Measurements from ENCODE around the gene MCTP1.

DNA sequence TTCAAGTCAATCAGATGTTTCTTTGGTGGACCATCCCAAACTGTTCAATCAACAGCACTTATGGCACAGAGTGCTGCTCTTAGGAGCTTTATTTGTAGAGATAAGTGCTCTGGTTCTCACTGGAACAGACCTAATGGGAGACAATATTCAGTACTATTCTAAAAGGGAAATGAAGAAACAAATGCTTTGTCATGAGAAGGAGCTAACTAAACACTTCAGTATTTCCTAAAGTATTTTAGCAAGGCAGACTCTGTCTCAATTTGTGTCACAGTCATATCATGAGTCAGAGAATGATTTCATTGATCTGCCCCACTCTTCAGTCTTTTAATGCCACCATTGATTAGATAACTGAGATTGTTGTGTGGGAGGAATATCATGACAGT, 491.1 kb downstream of the MCTP1 start:
- TF ChIP-seq, protein P1, sequence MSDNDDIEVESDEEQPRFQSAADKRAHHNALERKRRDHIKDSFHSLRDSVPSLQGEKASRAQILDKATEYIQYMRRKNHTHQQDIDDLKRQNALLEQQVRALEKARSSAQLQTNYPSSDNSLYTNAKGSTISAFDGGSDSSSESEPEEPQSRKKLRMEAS (IDR thresholded peaks at IDR 0.05), result no peak
- TF ChIP-seq EZH2 (IDR thresholded peaks at IDR 0.05), result no peak
- TF ChIP-seq, protein P2, sequence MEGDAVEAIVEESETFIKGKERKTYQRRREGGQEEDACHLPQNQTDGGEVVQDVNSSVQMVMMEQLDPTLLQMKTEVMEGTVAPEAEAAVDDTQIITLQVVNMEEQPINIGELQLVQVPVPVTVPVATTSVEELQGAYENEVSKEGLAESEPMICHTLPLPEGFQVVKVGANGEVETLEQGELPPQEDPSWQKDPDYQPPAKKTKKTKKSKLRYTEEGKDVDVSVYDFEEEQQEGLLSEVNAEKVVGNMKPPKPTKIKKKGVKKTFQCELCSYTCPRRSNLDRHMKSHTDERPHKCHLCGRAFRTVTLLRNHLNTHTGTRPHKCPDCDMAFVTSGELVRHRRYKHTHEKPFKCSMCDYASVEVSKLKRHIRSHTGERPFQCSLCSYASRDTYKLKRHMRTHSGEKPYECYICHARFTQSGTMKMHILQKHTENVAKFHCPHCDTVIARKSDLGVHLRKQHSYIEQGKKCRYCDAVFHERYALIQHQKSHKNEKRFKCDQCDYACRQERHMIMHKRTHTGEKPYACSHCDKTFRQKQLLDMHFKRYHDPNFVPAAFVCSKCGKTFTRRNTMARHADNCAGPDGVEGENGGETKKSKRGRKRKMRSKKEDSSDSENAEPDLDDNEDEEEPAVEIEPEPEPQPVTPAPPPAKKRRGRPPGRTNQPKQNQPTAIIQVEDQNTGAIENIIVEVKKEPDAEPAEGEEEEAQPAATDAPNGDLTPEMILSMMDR (IDR thresholded peaks at IDR 0.05 in 2 of 3, conservative IDR thresholded peaks at IDR 0.05 in 1 of 3; ENCODE audit: borderline replicate concordance in 1 of 3, insufficient read depth in 1 of 3, low read depth in 2 of 3, low read length in 2 of 3), result no peak
- no peak for TF ChIP-seq POLR2A (IDR thresholded peaks at IDR 0.05; ENCODE audit: borderline replicate concordance, extremely low read depth, insufficient read depth, insufficient read length)
- TF ChIP-seq, protein P3, sequence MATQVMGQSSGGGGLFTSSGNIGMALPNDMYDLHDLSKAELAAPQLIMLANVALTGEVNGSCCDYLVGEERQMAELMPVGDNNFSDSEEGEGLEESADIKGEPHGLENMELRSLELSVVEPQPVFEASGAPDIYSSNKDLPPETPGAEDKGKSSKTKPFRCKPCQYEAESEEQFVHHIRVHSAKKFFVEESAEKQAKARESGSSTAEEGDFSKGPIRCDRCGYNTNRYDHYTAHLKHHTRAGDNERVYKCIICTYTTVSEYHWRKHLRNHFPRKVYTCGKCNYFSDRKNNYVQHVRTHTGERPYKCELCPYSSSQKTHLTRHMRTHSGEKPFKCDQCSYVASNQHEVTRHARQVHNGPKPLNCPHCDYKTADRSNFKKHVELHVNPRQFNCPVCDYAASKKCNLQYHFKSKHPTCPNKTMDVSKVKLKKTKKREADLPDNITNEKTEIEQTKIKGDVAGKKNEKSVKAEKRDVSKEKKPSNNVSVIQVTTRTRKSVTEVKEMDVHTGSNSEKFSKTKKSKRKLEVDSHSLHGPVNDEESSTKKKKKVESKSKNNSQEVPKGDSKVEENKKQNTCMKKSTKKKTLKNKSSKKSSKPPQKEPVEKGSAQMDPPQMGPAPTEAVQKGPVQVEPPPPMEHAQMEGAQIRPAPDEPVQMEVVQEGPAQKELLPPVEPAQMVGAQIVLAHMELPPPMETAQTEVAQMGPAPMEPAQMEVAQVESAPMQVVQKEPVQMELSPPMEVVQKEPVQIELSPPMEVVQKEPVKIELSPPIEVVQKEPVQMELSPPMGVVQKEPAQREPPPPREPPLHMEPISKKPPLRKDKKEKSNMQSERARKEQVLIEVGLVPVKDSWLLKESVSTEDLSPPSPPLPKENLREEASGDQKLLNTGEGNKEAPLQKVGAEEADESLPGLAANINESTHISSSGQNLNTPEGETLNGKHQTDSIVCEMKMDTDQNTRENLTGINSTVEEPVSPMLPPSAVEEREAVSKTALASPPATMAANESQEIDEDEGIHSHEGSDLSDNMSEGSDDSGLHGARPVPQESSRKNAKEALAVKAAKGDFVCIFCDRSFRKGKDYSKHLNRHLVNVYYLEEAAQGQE (IDR thresholded peaks at IDR 0.05; ENCODE audit: low read depth), result no peak
- TF ChIP-seq SRF (IDR thresholded peaks at IDR 0.05; ENCODE audit: low read depth), result no peak
- no peak for TF ChIP-seq YY1 (IDR thresholded peaks at IDR 0.05; ENCODE audit: extremely low read depth, insufficient replicate concordance, low read depth, low read length)
- TF ChIP-seq SIN3A (IDR thresholded peaks at IDR 0.05; ENCODE audit: low read depth), result no peak
- no peak for TF ChIP-seq EZH2phosphoT487 (IDR thresholded peaks at IDR 0.05; ENCODE audit: borderline replicate concordance)
- no peak for TF ChIP-seq RAD21 (IDR thresholded peaks at IDR 0.05; ENCODE audit: low read depth)
- no peak for TF ChIP-seq JUND (IDR thresholded peaks at IDR 0.05)

Data from HCT116 (cell line).